Psoas muscle (tissue), 8 donors: ENCODE data around the gene LIN28A. TPM values are rescaled to one million over a fixed set of nuclear protein-coding genes. Genes with fewer than 3 reads are reported as not detected.

ENCODE experiments used
- ATAC-seq, 4 donors: fragments of 200-7000 bp; cut with Tn5 transposase; one replicate each; pipeline ENCODE4 v1.9.1; 2020; ENCODE audit warnings: moderate library complexity in 3 of 4, mild to moderate bottlenecking in 2 of 4
- DNase-seq, 2 donors: peaks; one replicate each; pipeline ENCODE4 v3.0.0-alpha.2; 2020
- H3K27ac ChIP-seq: fragments of 200-600 bp; one replicate; pipeline ENCODE4 v1.8.0; 2022
- H3K27me3 ChIP-seq, 3 donors: fragments of 200-600 bp in 1 of 3; one replicate each; pipeline versions ENCODE4 v1.6.1 to v1.8.0; 2013 to 2022; ENCODE audit warnings: low read length in 2 of 3, mild to moderate bottlenecking in 2 of 3, moderate library complexity in 1 of 3; ENCODE audit not compliant: insufficient read depth in 3 of 3
- H3K36me3 ChIP-seq, 2 donors: fragments of 200-600 bp in 1 of 2; one replicate each; pipeline versions ENCODE4 v1.6.1 to v1.8.0; 2013 to 2022; ENCODE audit warnings: low read depth in 1 of 2, mild to moderate bottlenecking in 1 of 2, moderate library complexity in 1 of 2; ENCODE audit not compliant: insufficient read depth in 1 of 2
- H3K4me1 ChIP-seq: fragments of 200-600 bp; one replicate; pipeline ENCODE4 v1.8.0; 2022
- H3K4me3 ChIP-seq: fragments of 200-600 bp; one replicate; pipeline ENCODE4 v1.8.0; 2022; ENCODE audit warnings: mild to moderate bottlenecking
- H3K9me3 ChIP-seq: fragments of 200-600 bp; one replicate; pipeline ENCODE4 v1.8.0; 2022
- CTCF ChIP-seq: fragments of 200-600 bp; IDR thresholded peaks from one replicate; pipeline ENCODE4 v1.8.0; 2022; ENCODE audit warnings: antibody characterized with exemption
- WGBS, 3 donors: extraction: QIAGEN DNeasy Blood & Tissue Kit; methylation state at CpG; one replicate each; pipeline versions ENCODE4 v1.1.6 to v1.1.7; 2013; 5-methylcytosine and 5-hydroxymethylcytosine counted together
- intact Hi-C, 2 donors: fragments of 100-400 bp; cut with DNase I; formaldehyde crosslinking; loops; one replicate each; pipeline versions ENCODE4 v1.11.0 to v1.14.2; 2022
- polyA plus RNA-seq, 3 donors: library from polyadenylated mRNA; stranded (reverse); fragments of 200-250 nt; gene quantifications; one replicate each; pipeline ENCODE4 v1.2.3, GENCODE V29; 2013
- total RNA-seq, 4 donors: library from RNA; stranded (reverse); fragmentation: NEBNext Ultra II Directional in 2 of 4; extraction: Animal tissue kit (Norgen Biotek cat#: 25700) in 2 of 4; gene quantifications; one replicate each; pipeline versions ENCODE4 v1.2.1 to v1.2.4, GENCODE V29; 2021 to 2023
- donor health status: healthy with polysubstance abuse.
- donor health status: DM: no; HTN: no; CAD: no; lungs with moderate emphysema.
- donor health status: Bipolar disorder and iron deficiency.
- donor health status: healthy.
- donor health status: DM: yes; HTN: yes; CAD: no.
- donor health status: DM: no; HTN: no; CAD: no.
- donor health status: DM: no; HTN: no; CAD: no.
- donor health status: DM: yes; HTN: yes; CAD: no.

Gene LIN28A
- total and polyA plus RNA-seq, 7 donors, result not detected

- DNase-seq, result no peak
- no peak overlapping the region for H3K4me3 ChIP-seq
- H3K36me3 ChIP-seq, result no peaks in the 10 kb centered on the region
- ATAC-seq, result no peak
- peaks cover 0 to 38% (median 2%) of the 10 kb centered on the region in 3 donors for H3K27me3 ChIP-seq
- no peaks in the 10 kb centered on the region for H3K9me3 ChIP-seq
- intact Hi-C loops, result no loop called here
- TF ChIP-seq CTCF, result no peak
- WGBS, 3 donors, result 26 to 38% (median 33%) methylated on average over 4 to 5 of the region's 5 CpGs
- H3K4me1 ChIP-seq, result no peaks in the 10 kb centered on the region
- H3K27ac ChIP-seq, result no peak overlapping the region
Observed at GRCh38 chr1:26418865-26419349, 8.3 kb downstream of the LIN28A start.

GRCh38 chr1:26419494-26419893, 8.9 kb downstream of the LIN28A start:
- no peak for DNase-seq

GRCh38 chr1:26429721-26430120, 19.1 kb downstream of the LIN28A start:
- TF ChIP-seq CTCF, result no peak
- 86 to 89% (median 88%) methylated on average over 2 of the region's 2 CpGs for WGBS, 3 donors
- Histone ChIP-seq H3K9me3 (no peaks in the 10 kb centered on the region), H3K36me3 (peaks cover 3 to 10% of the 10 kb centered on the region in 2 donors), H3K27me3 (peaks cover 0 to 10% (median 0%) of the 10 kb centered on the region in 3 donors), H3K4me1 (peaks cover 11% of the 10 kb centered on the region), H3K4me3 (no peak overlapping the region), H3K27ac (no peak overlapping the region)
- DNase-seq (no peak), ATAC-seq (no peak)
- intact Hi-C loops, result loop anchor here in 1 of 2 donors (5.0 kb wide), 1 partner anchor 43 kb away; the partner anchor contains the start of gene HMGN2

More at GRCh38 chr1:26419494-26419893, 8.9 kb downstream of the LIN28A start:
- Histone ChIP-seq H3K4me1 (no peaks in the 10 kb centered on the region), H3K36me3 (no peaks in the 10 kb centered on the region), H3K4me3 (no peak overlapping the region), H3K9me3 (no peaks in the 10 kb centered on the region), H3K27me3 (peaks cover 0 to 36% (median 0%) of the 10 kb centered on the region in 3 donors), H3K27ac (no peak overlapping the region)
- 61 to 83% (median 74%) methylated on average over 2 of the region's 2 CpGs for WGBS, 3 donors
- no peak for ATAC-seq
- intact Hi-C loops, result no loop called here
- TF ChIP-seq CTCF, result no peak

GRCh38 chr1:26431979-26432695, 21.5 kb downstream of the LIN28A start, which contains the start of gene DHDDS:
Gene DHDDS, plus strand, starts transcription at chr1:26432321. Its CDS starts 625 bp downstream, at chr1:26432946.
- WGBS, 3 donors, result 0 to 1% (median 0%) methylated on average over 45 of the region's 45 CpGs
- intact Hi-C loops, result loop anchor here (2.0 to 5.0 kb wide), 2 partner anchors 40 to 41 kb away; partner anchors contain the start of gene HMGN2 (in 2 of the 2)

More at GRCh38 chr1:26431979-26432695, 21.5 kb downstream of the LIN28A start, which contains the start of gene DHDDS:
- H3K27ac ChIP-seq, result peak within 1 kb of the TSS; percentile 90
- peaks cover 11% of the 10 kb centered on the region for H3K4me1 ChIP-seq
- ATAC-seq, result peak; percentile 99 to 100 (median 100)
- DNase-seq, result peak; percentile 99
- peak within 1 kb of the TSS; percentile 94 for H3K4me3 ChIP-seq
- H3K9me3 ChIP-seq, result no peaks in the 10 kb centered on the region
- peaks cover 3 to 25% of the 10 kb centered on the region in 2 donors for H3K36me3 ChIP-seq
- no peak for TF ChIP-seq CTCF
- no peaks in the 10 kb centered on the region for H3K27me3 ChIP-seq
